GM12891 (cell line): Measurements from ENCODE around the gene MAK.
"Not testable (repeated sequence)": the region's sequence is repeated elsewhere in the genome, so short reads cannot be mapped to it uniquely, and the experiment has no call there.

Experiments
- DNase-seq: peaks from one replicate; pipeline ENCODE4 v3.0.0; 2011; ENCODE audit warnings: low spot score; ENCODE audit not compliant: insufficient read length
- FAIRE-seq: peaks from 2 replicates; lab custom pipeline; 2011; peaks lifted over from hg19 to GRCh38; lab: Jason Lieb, UNC
- PAX5 ChIP-seq: IDR thresholded peaks from 2 replicates; pipeline ENCODE4 v1.6.1; 2011; ENCODE audit warnings: low read length, moderate library complexity, mild to moderate bottlenecking; ENCODE audit not compliant: insufficient read depth, severe bottlenecking
- POLR2A ChIP-seq: IDR thresholded peaks from 2 replicates; pipeline ENCODE4 v1.6.1; 2011; ENCODE audit warnings: low read depth, low read length, control low read depth
- POLR2AphosphoS5 ChIP-seq: IDR thresholded peaks from 2 replicates; pipeline ENCODE4 v1.6.1; 2011; ENCODE audit warnings: low read depth, low read length, control low read depth
- POU2F2 ChIP-seq: IDR thresholded peaks from 2 replicates; pipeline ENCODE4 v1.6.1; 2011; ENCODE audit warnings: low read depth, mild to moderate bottlenecking, control low read depth, low read length, moderate library complexity
- SPI1 ChIP-seq: IDR thresholded peaks from 2 replicates; pipeline ENCODE4 v1.6.1; 2011; ENCODE audit warnings: low read depth, low read length, control low read depth
- TAF1 ChIP-seq: IDR thresholded peaks from 2 replicates; pipeline ENCODE4 v1.6.1; 2011; ENCODE audit warnings: low read depth, low read length, control low read depth

The MAK gene

DNA sequence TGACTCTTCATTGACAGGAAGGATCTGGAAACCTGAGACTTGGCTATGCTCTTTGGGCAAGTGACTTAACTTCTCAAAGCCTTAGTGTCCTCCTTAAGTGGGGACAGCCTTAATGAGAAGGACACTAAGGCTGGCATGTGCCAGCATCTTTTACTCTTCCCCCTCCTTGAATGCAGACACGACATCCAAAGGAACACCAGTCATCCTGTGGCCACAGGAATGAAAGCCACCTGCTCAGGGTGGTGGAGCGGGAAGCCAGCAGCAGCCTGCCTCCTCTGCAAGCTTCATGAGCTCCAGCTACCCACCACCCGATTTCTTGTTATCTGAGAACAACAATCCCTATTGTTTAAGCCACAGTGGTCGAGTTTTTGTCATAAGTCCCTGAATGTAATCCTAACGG, 46.2 kb downstream of the MAK start:
- DNase-seq (no peak), FAIRE-seq (no peak)
- TF ChIP-seq TAF1 (no peak), POU2F2 (no peak), PAX5 (no peak), SPI1 (no peak), POLR2AphosphoS5 (no peak), POLR2A (no peak)

DNA sequence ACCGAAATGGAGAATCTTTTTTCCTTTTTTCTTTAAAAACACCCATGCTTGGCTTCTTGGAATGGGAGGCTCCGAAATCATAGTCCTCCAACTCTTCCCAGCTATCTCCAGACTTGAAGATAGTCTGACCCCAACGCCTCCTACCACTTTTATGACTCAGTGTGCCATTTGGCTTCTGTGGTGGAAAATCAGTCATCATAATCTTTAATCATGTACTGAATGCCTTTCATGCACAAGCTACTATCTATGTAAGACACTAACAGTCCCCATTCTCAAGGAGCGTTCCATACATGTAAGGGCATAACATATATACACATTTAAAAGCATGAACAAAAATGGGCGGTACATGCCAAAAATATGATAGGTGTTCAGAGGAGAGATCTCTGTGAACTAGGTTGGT, 46.7 kb downstream of the MAK start:
- DNase-seq (no peak), FAIRE-seq (no peak)
- no peak for TF ChIP-seq TAF1
- no peak for TF ChIP-seq SPI1
- TF ChIP-seq PAX5: no peak
- no peak for TF ChIP-seq POU2F2
- no peak for TF ChIP-seq POLR2A
- TF ChIP-seq POLR2AphosphoS5: no peak

DNA sequence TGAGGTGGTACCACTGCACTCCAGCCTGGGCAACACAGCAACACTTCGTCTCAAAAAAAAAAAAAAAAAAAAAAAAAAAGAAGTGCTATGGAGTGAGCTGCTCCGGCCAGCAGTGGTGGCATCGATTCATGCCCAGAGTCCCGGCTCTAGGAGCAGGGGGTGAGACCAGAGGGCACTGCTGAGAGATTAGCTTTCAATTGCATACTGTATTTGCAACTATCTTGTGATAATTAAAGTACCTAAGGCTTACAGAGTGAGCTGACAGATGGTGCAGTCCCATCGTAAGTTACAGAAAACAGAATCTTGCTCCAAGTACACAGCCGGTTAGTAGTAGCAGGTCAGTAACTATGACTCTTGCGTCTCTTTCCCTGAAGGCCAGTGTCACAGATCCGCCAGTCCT, 59.3 kb downstream of the MAK start:
- FAIRE-seq (no peak), DNase-seq (no peak)
- TF ChIP-seq SPI1 (no peak), POU2F2 (no peak), TAF1 (no peak), POLR2A (no peak)

DNA sequence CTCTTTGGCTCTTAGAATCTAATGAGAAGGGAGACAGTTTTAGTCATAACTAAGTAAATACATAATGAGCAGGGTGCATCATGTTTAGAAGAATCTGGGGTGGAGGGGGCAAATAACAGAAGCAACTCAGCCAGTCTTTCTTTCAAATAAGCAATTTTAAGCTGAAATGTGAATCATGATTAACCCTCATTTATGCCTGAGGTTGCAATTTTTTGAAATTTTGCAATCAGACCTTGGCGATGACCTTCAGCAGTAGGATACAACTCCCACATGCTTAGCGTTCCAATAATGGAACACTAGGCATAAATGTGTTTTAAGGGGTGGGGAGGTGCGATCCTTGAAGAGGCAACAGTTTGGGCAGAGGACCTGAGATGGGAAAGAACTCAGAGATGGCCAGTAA, 60.1 kb downstream of the MAK start:
- DNase-seq: no peak
- TF ChIP-seq PAX5 (no peak), SPI1 (no peak), TAF1 (no peak), POLR2A (no peak), POLR2AphosphoS5 (no peak), POU2F2 (no peak)
- no peak for FAIRE-seq

DNA sequence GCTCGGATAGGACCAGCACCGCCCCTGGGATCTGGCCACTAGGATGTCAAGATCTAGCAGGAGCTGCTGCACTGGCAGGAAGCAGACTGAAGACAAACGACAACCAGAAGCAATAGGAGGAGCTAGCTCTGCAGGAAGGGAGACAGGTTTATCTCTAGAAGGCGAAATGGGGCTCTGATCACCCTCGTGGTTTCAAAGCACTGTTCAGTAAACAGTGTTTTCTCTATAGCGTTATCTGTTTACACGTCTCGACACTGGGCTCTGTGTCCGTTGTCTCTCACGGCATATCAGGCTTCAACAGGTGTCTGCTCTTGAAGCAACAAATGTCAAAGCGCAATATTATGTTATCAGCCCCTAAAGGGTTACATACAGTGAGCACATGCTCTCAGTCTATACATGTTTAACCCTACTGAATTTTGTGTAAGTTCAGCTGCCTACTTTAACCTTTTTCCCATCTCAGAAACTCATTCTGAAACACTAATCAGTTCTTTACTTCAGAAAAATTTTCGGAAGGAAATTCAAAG, 66.9 kb downstream of the MAK start:
- no peak for TF ChIP-seq PAX5
- no peak for TF ChIP-seq SPI1
- no peak for TF ChIP-seq POU2F2
- peak; percentile 13 for FAIRE-seq
- DNase-seq: no peak

GRCh38 chr6:10769419-10769818, 68.9 kb downstream of the MAK start:
- no peak for DNase-seq
- no peak for FAIRE-seq
- TF ChIP-seq SPI1 (no peak), POU2F2 (no peak), POLR2A (no peak), TAF1 (no peak), PAX5 (no peak), POLR2AphosphoS5 (no peak)

- TF ChIP-seq TAF1: no peak
- TF ChIP-seq POLR2AphosphoS5: no peak
- no peak for TF ChIP-seq POU2F2
- TF ChIP-seq PAX5: no peak
- TF ChIP-seq POLR2A: no peak
- TF ChIP-seq SPI1: no peak
- DNase-seq (no peak), FAIRE-seq (no peak)
These were observed 75.3 kb downstream of the MAK start for GRCh38 chr6:10763006-10763405.

GRCh38 chr6:10759884-10760329, 78.4 kb downstream of the MAK start:
- FAIRE-seq (no peak), DNase-seq (no peak)
- no peak for TF ChIP-seq TAF1
- TF ChIP-seq POLR2AphosphoS5: no peak
- TF ChIP-seq SPI1: no peak
- no peak for TF ChIP-seq POU2F2

DNA sequence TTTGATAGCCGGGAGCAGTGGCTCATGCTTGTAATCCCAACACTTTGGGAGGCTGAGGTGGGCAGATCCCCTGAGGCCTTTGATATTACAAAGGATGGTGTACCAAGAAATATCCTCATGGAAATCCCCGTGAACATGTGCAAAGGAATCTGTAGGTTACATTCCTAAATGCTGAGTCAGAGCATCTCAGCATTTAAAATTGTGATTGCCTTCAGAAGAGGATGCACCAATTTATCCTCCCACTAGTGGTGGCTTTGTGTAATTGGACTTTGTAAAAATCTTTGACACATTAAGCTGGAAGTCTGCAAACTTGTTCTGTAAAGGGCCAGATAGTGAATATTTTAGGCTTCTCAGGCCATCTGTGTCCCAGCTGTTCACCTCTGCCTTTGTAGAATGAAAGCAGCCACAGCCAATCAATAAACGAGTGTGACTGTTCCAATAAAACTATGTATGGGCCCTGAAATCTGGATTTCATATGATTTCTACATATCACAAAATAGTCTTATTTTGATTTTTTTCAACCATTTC, 79.0 kb downstream of the MAK start:
- FAIRE-seq: peak; percentile 41
- DNase-seq: peak; percentile 13
- no peak for TF ChIP-seq PAX5
- no peak for TF ChIP-seq POLR2A
- TF ChIP-seq SPI1: no peak
- no peak for TF ChIP-seq POU2F2
- TF ChIP-seq TAF1: no peak
- no peak for TF ChIP-seq POLR2AphosphoS5

DNA sequence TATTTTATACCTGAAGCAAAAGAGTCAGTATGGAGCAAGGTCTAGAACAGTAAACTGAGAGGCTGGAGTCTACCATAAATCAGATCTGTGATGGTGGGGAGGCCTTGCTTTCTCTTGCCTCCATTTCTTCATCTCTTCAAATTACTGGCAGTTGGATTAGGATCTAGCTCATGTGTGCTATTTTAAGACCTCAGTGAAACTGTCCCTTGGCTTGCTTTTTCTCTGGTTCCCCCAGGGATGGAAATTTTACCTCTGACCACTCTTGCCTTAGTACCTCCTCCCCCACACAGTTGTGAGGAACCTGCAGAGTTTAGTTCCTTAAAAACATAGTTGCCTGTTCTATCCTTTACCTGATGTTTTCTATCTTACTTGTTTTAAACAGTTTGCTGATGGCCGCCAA, 82.3 kb downstream of the MAK start:
- TF ChIP-seq POLR2AphosphoS5 (no peak), POU2F2 (no peak), SPI1 (no peak), TAF1 (no peak), POLR2A (no peak), PAX5 (no peak)

DNA sequence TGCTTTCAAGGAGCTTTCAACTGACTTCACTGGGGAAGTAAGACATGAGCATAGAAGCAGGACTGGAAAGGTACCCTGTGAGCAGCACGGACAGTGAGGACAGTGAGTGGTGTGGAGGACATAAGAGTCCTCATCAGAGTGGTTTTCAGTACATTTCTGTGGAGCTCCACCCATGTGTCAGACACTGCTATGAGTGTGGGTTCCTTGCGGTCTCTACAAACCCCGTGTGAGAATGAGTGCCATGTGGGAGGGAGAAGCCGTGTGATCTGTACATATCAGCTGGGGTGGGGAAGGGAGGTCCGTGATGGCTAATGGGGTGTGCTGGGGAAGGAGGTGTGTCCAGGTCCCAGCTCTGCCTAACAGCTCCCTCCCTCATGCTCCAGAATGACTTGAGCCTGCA, 86.6 kb downstream of the MAK start:
- not testable (repeated sequence) for DNase-seq, FAIRE-seq

More for the DNA sequence above, 82.3 kb downstream of the MAK start:
- FAIRE-seq (peak; percentile 16), DNase-seq (no peak)

GRCh38 chr6:10750568-10750967, 87.8 kb downstream of the MAK start:
- FAIRE-seq, DNase-seq: not testable (repeated sequence)
